Central memory CD4-positive, alpha-beta T cell (primary cell): Measurements from ENCODE around the gene LCE4A.
"Not testable (repeated sequence)": the region's sequence is repeated elsewhere in the genome, so short reads cannot be mapped to it uniquely, and the experiment has no call there.

Source experiments
- DNase-seq: peaks from one replicate; pipeline ENCODE4 v3.0.0; 2022
- total RNA-seq, 3 experiments: gene quantifications; one replicate each; lab custom pipeline; 2026; lab: John Stamatoyannopoulos, UW

Gene LCE4A
- total RNA-seq = 0 reads per million in 3 experiments

DNA sequence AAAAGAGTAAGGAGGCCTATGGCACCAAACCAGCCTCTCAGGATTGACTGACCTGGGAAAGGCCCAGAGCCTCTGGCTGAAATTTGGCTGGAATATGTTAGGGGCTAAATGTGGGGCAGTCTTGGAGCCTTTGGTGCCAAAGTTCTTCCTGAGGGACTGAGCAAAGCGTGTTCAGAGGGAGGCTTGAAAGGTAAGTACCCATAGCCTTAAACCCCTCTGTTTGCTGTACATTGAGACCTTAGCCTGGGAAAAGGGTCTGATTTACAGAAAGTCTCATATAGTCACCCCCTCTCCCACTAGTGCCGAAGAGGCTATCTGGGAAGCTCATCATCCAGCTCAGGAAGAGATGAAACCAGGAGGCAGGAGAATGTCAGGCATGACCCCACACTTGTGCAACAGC lies at the start of gene LCE4A:
Gene LCE4A, plus strand, starts transcription at position 301 of the 400 bp plus-strand sequence. CDS start 916 bp downstream, outside the sequence.
- no peak for DNase-seq

GRCh38 chr1:152658649-152659048 lies 49.3 kb upstream of the LCE4A start:
- DNase-seq = no peak

DNA sequence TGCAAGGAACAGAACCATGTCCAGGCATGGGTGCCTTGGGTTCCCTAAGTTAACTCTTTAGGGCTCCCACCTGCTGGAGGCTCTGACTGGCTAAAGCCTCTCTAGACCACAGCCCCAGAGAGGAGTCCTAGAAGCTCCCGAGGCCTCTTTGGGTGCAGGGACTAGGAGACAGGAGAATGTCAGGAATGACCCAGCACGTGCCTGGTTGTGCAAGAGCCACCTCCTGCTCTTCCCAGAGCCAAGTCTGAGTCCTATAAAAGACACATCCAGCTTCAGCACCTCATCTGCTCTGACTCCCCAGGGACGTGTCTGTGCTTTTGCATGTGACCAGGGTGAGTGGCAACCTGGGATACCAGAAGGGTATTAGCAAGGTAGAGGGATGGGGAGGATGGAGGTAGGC lies 44.9 kb upstream of the LCE4A start, which contains the start of gene LCE2D:
Gene LCE2D, plus strand, starts transcription at position 283 of the 400 bp plus-strand sequence. CDS start 726 bp downstream, outside the sequence.
- DNase-seq = no peak

- not testable (repeated sequence) for DNase-seq
Measured at GRCh38 chr1:152666171-152666570, 41.8 kb upstream of the LCE4A start.

- DNase-seq = no peak
Measured at GRCh38 chr1:152667648-152668047, 40.3 kb upstream of the LCE4A start.

DNA sequence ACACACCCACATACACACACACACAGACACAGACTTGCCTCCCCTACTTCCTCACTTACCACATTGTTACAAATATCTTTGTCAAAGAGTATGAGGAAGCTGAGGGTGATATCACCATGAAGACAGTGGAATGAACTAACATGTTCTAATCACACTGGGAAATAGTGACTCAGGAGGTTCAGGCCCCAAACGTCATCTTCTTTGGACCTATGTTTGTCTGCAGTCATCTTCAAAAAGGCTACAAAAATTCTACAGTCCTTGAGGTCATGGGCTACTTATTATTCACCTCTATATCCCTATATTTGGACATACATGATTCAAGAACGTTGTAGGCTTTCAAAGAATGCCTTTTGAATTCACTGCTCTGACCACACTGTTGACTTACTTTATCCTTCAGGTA lies 34.9 kb upstream of the LCE4A start:
- DNase-seq = no peak

- DNase-seq = not testable (repeated sequence)
Measured at GRCh38 chr1:152674983-152675382, 33.0 kb upstream of the LCE4A start, which contains the start of gene LCE2C. Gene LCE2C (plus strand): TSS chr1:152675279. CDS start chr1:152676016, 737 bp downstream.

DNA sequence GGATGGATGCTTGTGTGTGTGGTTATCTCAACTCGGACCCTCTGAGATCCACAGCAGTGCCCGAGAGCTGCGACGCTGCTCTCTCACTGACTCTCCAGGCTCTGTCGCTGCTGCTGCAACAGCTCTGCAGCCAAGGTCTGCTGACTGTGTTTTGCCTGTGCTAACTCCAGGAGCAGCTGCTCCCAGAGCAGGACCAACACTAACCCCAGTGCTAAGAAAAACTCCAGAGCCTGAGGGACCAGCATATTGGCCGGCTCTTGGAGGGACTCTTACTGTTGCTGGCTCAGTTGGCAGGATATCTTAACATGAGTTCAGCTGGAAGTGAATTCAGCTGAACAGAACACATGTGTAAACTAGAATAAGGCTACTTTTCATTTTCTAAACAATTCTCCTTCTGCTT lies 28.5 kb upstream of the LCE4A start:
- no peak for DNase-seq

GRCh38 chr1:152681616-152682015 lies 26.3 kb upstream of the LCE4A start:
- DNase-seq = no peak

DNA sequence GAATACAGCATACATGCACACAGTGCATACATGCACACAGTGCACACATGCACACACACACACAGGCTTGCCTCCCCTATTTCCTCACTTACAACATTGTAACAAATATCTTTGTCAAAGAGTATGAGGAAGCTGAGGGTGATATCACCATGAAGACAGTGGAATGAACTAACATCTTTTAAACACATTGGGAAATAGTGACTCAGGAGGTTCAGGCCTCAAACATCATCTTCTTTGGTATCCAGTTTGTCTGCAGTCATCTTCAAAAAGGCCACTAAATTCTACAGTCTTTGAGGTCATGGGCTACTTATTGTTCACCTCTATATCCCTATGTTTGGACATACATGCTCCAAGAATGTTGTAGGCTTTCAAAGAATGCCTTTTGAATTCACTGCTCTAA lies 24.1 kb upstream of the LCE4A start:
- no peak for DNase-seq

DNA sequence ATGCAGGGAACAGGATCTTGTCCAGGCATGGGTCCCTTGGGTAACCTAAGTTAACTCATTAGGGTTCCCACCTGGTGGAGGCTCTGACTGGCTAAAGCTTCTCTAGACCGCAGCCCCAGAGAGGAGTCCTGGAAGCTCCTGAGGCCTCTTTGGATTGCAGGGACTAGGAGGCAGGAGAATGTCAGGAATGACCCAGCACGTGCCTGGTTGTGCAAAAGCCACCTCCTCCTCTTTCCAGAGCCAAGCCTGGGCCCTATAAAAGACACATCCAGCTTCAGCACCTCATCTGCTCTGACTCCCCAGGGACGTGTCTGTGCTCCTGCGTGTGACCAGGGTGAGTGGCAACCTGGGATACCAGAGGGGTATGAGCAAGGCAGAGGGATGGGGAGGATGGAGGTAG lies 22.1 kb upstream of the LCE4A start, which contains the start of gene LCE2B:
Gene LCE2B, plus strand, starts transcription at position 301 of the 400 bp plus-strand sequence. CDS start 721 bp downstream, outside the sequence.
- DNase-seq = not testable (repeated sequence)

DNA sequence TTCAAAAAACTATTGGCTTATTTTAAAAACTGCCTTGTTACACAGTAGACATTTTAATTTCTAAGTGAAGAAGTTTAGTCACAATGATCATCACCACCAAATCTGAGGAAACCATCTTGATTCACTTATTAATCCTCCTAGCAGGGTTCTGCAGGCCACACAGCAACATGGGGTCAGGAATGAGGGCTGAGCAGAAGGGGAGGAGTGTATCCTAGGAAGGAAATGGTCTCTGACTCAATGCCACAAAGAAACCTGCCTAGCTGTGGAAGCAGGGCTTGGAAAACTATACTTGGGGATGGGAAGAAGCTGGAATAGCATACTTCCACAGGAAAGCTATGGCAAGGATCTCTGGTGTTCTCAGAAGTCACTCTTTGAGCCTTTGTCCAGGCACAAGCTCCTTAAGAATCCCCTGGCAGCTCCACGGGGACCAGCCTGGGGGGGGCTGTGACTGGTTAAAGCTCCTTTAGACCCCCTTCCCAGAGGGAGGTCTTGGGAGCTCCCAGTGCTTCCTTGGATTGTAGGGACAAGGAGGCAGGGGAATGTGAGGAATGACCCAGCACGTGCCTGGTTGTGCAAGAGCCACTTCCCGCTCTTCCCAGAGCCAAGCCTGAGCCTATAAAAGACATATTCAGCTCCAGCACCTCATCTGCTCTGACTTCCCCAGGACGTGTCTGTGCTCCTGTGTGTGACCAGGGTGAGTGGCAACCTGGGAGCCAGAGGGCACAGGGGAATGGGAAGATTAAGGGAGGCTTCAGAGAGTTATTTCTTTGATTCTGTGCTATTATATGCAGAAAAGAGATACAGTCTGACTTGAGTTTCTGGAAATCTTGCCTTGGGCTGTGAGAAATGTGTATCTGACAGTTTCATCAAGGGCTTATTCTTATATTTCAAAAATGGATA lies 10.0 kb upstream of the LCE4A start, which contains the start of gene LCE2A:
Gene LCE2A, plus strand, starts transcription at position 645 of the 900 bp plus-strand sequence. CDS start 557 bp downstream, outside the sequence.
- no peak for DNase-seq

GRCh38 chr1:152699746-152700145 lies 8.2 kb upstream of the LCE4A start:
- no peak for DNase-seq

- no peak for DNase-seq
Measured at GRCh38 chr1:152718238-152718637, 10.3 kb downstream of the LCE4A start.

DNA sequence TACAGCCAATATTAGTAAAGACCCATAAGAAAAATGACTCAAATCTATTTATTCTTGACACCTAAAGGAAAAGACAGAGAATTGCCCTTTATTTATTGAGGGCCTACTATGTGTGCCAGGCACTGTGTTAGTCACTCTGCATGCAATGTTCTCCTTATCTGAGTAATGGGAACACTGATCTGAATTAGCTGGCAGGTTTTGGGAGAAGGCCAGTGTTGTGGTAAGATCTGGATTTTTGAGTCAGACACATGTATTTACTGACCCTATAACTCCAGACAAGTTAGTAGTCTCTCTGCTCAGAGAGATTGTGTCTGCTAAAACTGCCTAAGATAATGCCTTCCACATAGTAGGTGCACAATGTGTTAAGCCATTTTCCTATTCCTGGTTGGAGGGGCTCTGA lies 17.3 kb downstream of the LCE4A start:
- no peak for DNase-seq

GRCh38 chr1:152728986-152729385 lies 21.0 kb downstream of the LCE4A start:
- no peak for DNase-seq

DNA sequence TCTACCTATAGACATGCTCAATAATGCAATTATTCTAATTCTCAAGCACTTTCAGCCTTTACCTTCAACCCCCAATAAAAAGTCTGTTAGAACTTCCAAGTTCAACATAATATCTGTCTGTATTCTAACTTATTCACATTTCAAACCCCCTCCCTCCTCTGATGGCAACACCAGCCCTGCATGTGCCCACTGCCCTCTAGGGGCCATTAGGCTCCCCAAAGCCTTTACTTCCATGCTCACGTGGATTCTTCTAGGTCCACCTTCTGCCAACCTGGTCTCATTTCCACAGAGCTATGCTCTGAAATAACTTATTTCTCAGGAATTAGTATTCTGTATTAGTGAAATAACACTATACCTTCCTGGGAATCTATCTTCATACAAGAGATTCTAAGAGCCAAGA lies 27.7 kb downstream of the LCE4A start:
- DNase-seq = no peak

DNA sequence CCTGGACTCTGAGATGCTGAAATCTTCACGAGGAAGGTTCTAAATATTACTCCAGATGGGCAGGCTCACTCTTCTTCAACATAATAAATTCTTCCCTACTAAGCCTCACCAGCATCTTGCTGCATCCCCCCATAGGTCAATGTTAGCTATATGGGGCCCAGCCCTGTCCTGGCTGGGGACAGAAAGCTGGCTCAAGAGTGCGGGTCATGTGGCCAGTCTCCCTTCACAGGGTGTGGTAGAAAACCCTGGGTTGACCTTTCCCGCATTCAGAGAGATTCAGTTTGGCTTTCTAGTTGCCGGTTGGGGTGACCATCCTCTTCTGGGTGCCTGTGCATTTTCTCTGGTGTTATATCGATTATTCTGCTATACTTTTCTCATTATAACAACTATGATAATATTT lies 30.0 kb downstream of the LCE4A start:
- no peak for DNase-seq

DNA sequence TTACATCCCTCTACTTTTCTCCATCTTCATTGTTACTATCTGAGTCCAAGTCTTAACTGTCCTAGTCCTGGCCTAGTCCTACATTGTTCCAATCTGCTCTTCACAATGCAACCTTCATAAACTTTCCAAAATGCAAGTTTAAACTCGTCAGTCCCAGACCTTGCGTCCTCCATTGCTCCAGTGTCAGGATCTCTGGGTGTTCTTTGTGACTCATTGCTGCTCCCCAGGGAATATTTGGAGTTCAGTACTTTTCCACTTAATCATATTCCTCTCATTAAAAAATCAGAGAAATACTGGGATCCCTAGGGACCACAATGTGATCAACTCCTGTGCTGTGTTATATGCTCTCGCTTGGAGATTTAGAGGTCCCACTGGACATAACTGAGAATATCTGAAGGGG lies 31.9 kb downstream of the LCE4A start:
- DNase-seq = no peak

- no peak for DNase-seq
Measured at GRCh38 chr1:152741656-152742055, 33.7 kb downstream of the LCE4A start.

GRCh38 chr1:152743371-152744145 lies 35.6 kb downstream of the LCE4A start:
- DNase-seq = no peak

DNA sequence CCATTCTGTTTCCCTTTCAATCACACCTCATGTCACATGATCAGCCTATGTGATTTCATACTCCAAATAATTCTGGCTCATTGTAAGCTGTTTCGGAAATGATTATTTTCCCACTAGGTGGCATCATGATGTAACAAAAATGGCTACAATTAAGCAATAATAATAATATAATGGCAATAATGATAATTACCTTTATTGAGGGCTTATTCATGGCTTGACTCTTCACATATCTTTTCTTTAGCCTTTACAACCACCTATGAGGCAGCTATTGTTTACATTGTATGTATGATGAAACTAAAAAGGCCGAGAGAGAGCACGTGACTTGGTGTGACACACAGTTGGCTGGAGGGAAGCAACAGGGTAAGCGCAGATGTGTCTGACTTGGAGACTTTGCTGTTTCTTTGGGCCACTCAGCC lies 37.3 kb downstream of the LCE4A start:
- no peak for DNase-seq

DNA sequence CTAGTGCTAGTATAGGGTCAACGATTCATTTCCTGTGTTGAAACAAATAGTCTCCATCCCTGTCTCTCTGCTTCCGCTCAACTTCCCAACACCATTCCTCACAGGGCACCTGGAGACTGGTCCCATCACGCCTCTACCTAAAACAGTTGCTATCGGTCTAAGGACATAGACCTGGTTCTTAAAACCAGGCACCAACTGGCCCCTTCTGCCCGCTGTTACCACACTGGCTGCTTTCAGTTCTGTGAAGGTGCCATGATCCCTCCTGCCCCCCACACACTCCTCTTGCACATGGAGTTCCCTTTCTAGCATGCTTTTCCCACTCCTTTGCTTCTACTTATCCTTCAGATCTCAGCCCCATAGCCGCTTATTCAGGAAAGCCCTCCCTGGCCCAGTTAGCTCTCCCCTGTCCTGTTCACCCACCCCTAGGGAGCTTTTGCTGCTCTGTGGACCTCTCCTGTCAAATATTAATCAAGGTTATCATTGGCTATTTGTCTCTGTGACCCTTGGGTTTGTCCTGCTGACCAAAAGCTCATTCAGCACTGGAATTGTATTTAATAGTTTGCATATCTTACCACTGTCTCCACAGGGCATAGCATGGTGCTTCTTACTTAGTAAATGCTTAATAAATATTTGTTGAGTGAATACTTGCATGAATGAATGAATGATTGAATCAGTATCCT lies 37.9 kb downstream of the LCE4A start:
- DNase-seq = no peak
